ENCODE measurements around the gene SEC14L2.

- TF ChIP-seq NFYB (CRISPR knock-in tag; conservative IDR thresholded peaks at IDR 0.05; ENCODE audit: low read depth) (no peak), ZNF263 (CRISPR knock-in tag; IDR thresholded peaks at IDR 0.05; ENCODE audit: low read depth) (no peak), ZNF416 (CRISPR knock-in tag; IDR thresholded peaks at IDR 0.05) (no peak), FOXJ3 (CRISPR knock-in tag; IDR thresholded peaks at IDR 0.05; ENCODE audit: borderline replicate concordance) (no peak), RELA (CRISPR knock-in tag; IDR thresholded peaks at IDR 0.05; ENCODE audit: borderline replicate concordance) (no peak), E2F1 (CRISPR knock-in tag; IDR thresholded peaks at IDR 0.05) (no peak), MAX (CRISPR knock-in tag; IDR thresholded peaks at IDR 0.05) (no peak)
- TF ChIP-seq, protein P1, sequence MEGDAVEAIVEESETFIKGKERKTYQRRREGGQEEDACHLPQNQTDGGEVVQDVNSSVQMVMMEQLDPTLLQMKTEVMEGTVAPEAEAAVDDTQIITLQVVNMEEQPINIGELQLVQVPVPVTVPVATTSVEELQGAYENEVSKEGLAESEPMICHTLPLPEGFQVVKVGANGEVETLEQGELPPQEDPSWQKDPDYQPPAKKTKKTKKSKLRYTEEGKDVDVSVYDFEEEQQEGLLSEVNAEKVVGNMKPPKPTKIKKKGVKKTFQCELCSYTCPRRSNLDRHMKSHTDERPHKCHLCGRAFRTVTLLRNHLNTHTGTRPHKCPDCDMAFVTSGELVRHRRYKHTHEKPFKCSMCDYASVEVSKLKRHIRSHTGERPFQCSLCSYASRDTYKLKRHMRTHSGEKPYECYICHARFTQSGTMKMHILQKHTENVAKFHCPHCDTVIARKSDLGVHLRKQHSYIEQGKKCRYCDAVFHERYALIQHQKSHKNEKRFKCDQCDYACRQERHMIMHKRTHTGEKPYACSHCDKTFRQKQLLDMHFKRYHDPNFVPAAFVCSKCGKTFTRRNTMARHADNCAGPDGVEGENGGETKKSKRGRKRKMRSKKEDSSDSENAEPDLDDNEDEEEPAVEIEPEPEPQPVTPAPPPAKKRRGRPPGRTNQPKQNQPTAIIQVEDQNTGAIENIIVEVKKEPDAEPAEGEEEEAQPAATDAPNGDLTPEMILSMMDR (IDR thresholded peaks at IDR 0.05) = no peak
Measured at GRCh38 chr22:30382340-30382739, 14.5 kb upstream of the SEC14L2 start.
